Measurements from ENCODE around the gene TLCD3A.
"Not testable (repeated sequence)": the region's sequence is repeated elsewhere in the genome, so short reads cannot be mapped to it uniquely, and the experiment has no call there.

TLCD3A gene

GRCh38 chr17:773467-774312 is 41.3 kb downstream of the TLCD3A start:
- DNase-seq = no peak
- in situ Hi-C loops (cut with HindIII; ENCODE audit: low pct_ligation_motif_present, low pct_unique_long_range_greater_than_20kb, low sequenced_read_pairs) = no loop called here

- no peak for DNase-seq
- in situ Hi-C loops (cut with HindIII; ENCODE audit: low pct_ligation_motif_present, low pct_unique_long_range_greater_than_20kb, low sequenced_read_pairs) = no loop called here
Measured at GRCh38 chr17:774313-774584, 41.9 kb downstream of the TLCD3A start.

GRCh38 chr17:778096-778495 is 45.7 kb downstream of the TLCD3A start:
- no peak for DNase-seq
- in situ Hi-C loops (cut with HindIII; ENCODE audit: low pct_ligation_motif_present, low pct_unique_long_range_greater_than_20kb, low sequenced_read_pairs) = loop anchor here (25.0 kb wide), 1 partner anchor 209 kb away; the partner anchor contains the start of genes NXN and TIMM22

GRCh38 chr17:781805-782731 is 49.7 kb downstream of the TLCD3A start, which contains the start of the genes GLOD4 and MRM3:
TSS of gene GLOD4 (minus strand) at chr17:782280. CDS start at chr17:782255, 25 bp downstream.
TSS of gene MRM3 (plus strand) at chr17:782353. CDS start at chr17:782379, 26 bp downstream.
- DNase-seq = peak; percentile 88
- in situ Hi-C loops (cut with HindIII; ENCODE audit: low pct_ligation_motif_present, low pct_unique_long_range_greater_than_20kb, low sequenced_read_pairs) = loop anchor here (25.0 kb wide), 1 partner anchor 205 kb away; the partner anchor contains the start of genes NXN and TIMM22

- no peak for DNase-seq
- in situ Hi-C loops (cut with HindIII; ENCODE audit: low pct_ligation_motif_present, low pct_unique_long_range_greater_than_20kb, low sequenced_read_pairs) = loop anchor here (25.0 kb wide), 1 partner anchor 203 kb away; the partner anchor contains the start of genes NXN and TIMM22
Measured at GRCh38 chr17:784143-784542, 51.7 kb downstream of the TLCD3A start.

- in situ Hi-C loops (cut with HindIII; ENCODE audit: low pct_ligation_motif_present, low pct_unique_long_range_greater_than_20kb, low sequenced_read_pairs) = loop anchor here (25.0 kb wide), 1 partner anchor 201 kb away; the partner anchor contains the start of genes NXN and TIMM22
- not testable (repeated sequence) for DNase-seq
Measured at GRCh38 chr17:785901-786300, 53.5 kb downstream of the TLCD3A start.

- in situ Hi-C loops (cut with HindIII; ENCODE audit: low pct_ligation_motif_present, low pct_unique_long_range_greater_than_20kb, low sequenced_read_pairs) = loop anchor here (25.0 kb wide), 1 partner anchor 200 kb away; the partner anchor contains the start of genes NXN and TIMM22
- no peak for DNase-seq
Measured at GRCh38 chr17:787641-788221, 55.3 kb downstream of the TLCD3A start.

- in situ Hi-C loops (cut with HindIII; ENCODE audit: low pct_ligation_motif_present, low pct_unique_long_range_greater_than_20kb, low sequenced_read_pairs) = loop anchor here (25.0 kb wide), 1 partner anchor 199 kb away; the partner anchor contains the start of genes NXN and TIMM22
- no peak for DNase-seq
Measured at GRCh38 chr17:788551-788950, 56.2 kb downstream of the TLCD3A start.

- in situ Hi-C loops (cut with HindIII; ENCODE audit: low pct_ligation_motif_present, low pct_unique_long_range_greater_than_20kb, low sequenced_read_pairs) = loop anchor here (25.0 kb wide), 1 partner anchor 198 kb away; the partner anchor contains the start of genes NXN and TIMM22
- no peak for DNase-seq
Measured at GRCh38 chr17:789160-789840, 56.9 kb downstream of the TLCD3A start.

- DNase-seq = not testable (repeated sequence)
- in situ Hi-C loops (cut with HindIII; ENCODE audit: low pct_ligation_motif_present, low pct_unique_long_range_greater_than_20kb, low sequenced_read_pairs) = loop anchor here (25.0 kb wide), 1 partner anchor 197 kb away; the partner anchor contains the start of genes NXN and TIMM22
Measured at GRCh38 chr17:789931-790873, 57.8 kb downstream of the TLCD3A start.

- in situ Hi-C loops (cut with HindIII; ENCODE audit: low pct_ligation_motif_present, low pct_unique_long_range_greater_than_20kb, low sequenced_read_pairs) = loop anchor here (25.0 kb wide), 1 partner anchor 196 kb away; the partner anchor contains the start of genes NXN and TIMM22
- not testable (repeated sequence) for DNase-seq
Measured at GRCh38 chr17:790874-791247, 58.5 kb downstream of the TLCD3A start.

GRCh38 chr17:791829-792228 is 59.4 kb downstream of the TLCD3A start:
- in situ Hi-C loops (cut with HindIII; ENCODE audit: low pct_ligation_motif_present, low pct_unique_long_range_greater_than_20kb, low sequenced_read_pairs) = loop anchor here (25.0 kb wide), 1 partner anchor 195 kb away; the partner anchor contains the start of genes NXN and TIMM22
- no peak for DNase-seq

GRCh38 chr17:792277-792676 is 59.9 kb downstream of the TLCD3A start:
- DNase-seq = peak; percentile 19
- in situ Hi-C loops (cut with HindIII; ENCODE audit: low pct_ligation_motif_present, low pct_unique_long_range_greater_than_20kb, low sequenced_read_pairs) = loop anchor here (25.0 kb wide), 1 partner anchor 195 kb away; the partner anchor contains the start of genes NXN and TIMM22
